ENCODE data around the gene CCNDBP1. TPM values are rescaled to one million over a fixed set of nuclear protein-coding genes. Genes with fewer than 3 reads are reported as not detected.

Gene CCNDBP1
- total RNA-seq, 1 donor from 2014 or later: 31.1 TPM

- no peak for DNase-seq (ENCODE audit: low spot score)
- Mint-ChIP-seq H3K27me3 (ENCODE audit: unreplicated experiment) (peaks cover 7% of the 10 kb centered on the region), H3K4me3 (ENCODE audit: unreplicated experiment) (no peak overlapping the region), H3K9me3 (ENCODE audit: unreplicated experiment) (no peaks in the 10 kb centered on the region), H3K27ac (ENCODE audit: unreplicated experiment) (no peak overlapping the region), H3K36me3 (ENCODE audit: low read depth, unreplicated experiment) (no peaks in the 10 kb centered on the region), H3K4me1 (ENCODE audit: unreplicated experiment) (peaks cover 30% of the 10 kb centered on the region)
- no peak for TF ChIP-seq CTCF (IDR thresholded peaks at IDR 0.05; ENCODE audit: unreplicated experiment)
Observed at GRCh38 chr15:43238671-43239131, 53.5 kb downstream of the CCNDBP1 start.

- Mint-ChIP-seq H3K36me3 (ENCODE audit: low read depth, unreplicated experiment) (no peaks in the 10 kb centered on the region), H3K9me3 (ENCODE audit: unreplicated experiment) (no peaks in the 10 kb centered on the region), H3K27ac (ENCODE audit: unreplicated experiment) (no peak overlapping the region), H3K4me3 (ENCODE audit: unreplicated experiment) (no peak overlapping the region), H3K4me1 (ENCODE audit: unreplicated experiment) (peaks cover 26% of the 10 kb centered on the region), H3K27me3 (ENCODE audit: unreplicated experiment) (peaks cover 6% of the 10 kb centered on the region)
- no peak for DNase-seq (ENCODE audit: low spot score)
- TF ChIP-seq CTCF (IDR thresholded peaks at IDR 0.05; ENCODE audit: unreplicated experiment): no peak
Observed at GRCh38 chr15:43239732-43240491, 54.7 kb downstream of the CCNDBP1 start.

GRCh38 chr15:43241100-43241499 is 55.9 kb downstream of the CCNDBP1 start:
- TF ChIP-seq CTCF (IDR thresholded peaks at IDR 0.05; ENCODE audit: unreplicated experiment): no peak

GRCh38 chr15:43242616-43243015 is 57.4 kb downstream of the CCNDBP1 start:
- no peak overlapping the region for H3K27ac Mint-ChIP-seq (ENCODE audit: unreplicated experiment)
- peaks cover 1% of the 10 kb centered on the region for H3K27me3 Mint-ChIP-seq (ENCODE audit: unreplicated experiment)
- TF ChIP-seq CTCF (IDR thresholded peaks at IDR 0.05; ENCODE audit: unreplicated experiment): no peak
- H3K4me3 Mint-ChIP-seq (ENCODE audit: unreplicated experiment): no peak overlapping the region
- peaks cover 27% of the 10 kb centered on the region for H3K4me1 Mint-ChIP-seq (ENCODE audit: unreplicated experiment)
- no peaks in the 10 kb centered on the region for H3K36me3 Mint-ChIP-seq (ENCODE audit: low read depth, unreplicated experiment)
- H3K9me3 Mint-ChIP-seq (ENCODE audit: unreplicated experiment): no peaks in the 10 kb centered on the region
- no peak for DNase-seq (ENCODE audit: low spot score)

More at GRCh38 chr15:43241100-43241499, 55.9 kb downstream of the CCNDBP1 start:
- peaks cover 27% of the 10 kb centered on the region for H3K4me1 Mint-ChIP-seq (ENCODE audit: unreplicated experiment)
- no peak overlapping the region for H3K27ac Mint-ChIP-seq (ENCODE audit: unreplicated experiment)
- H3K9me3 Mint-ChIP-seq (ENCODE audit: unreplicated experiment): no peaks in the 10 kb centered on the region
- H3K27me3 Mint-ChIP-seq (ENCODE audit: unreplicated experiment): peaks cover 2% of the 10 kb centered on the region
- no peak overlapping the region for H3K4me3 Mint-ChIP-seq (ENCODE audit: unreplicated experiment)
- no peak for DNase-seq (ENCODE audit: low spot score)
- H3K36me3 Mint-ChIP-seq (ENCODE audit: low read depth, unreplicated experiment): no peaks in the 10 kb centered on the region

- no peak overlapping the region for H3K27ac Mint-ChIP-seq (ENCODE audit: unreplicated experiment)
- no peak for TF ChIP-seq CTCF (IDR thresholded peaks at IDR 0.05; ENCODE audit: unreplicated experiment)
Observed at GRCh38 chr15:43243020-43243645, 57.9 kb downstream of the CCNDBP1 start.

More at GRCh38 chr15:43243020-43243645, 57.9 kb downstream of the CCNDBP1 start:
- Mint-ChIP-seq H3K27me3 (ENCODE audit: unreplicated experiment) (no peaks in the 10 kb centered on the region), H3K9me3 (ENCODE audit: unreplicated experiment) (no peaks in the 10 kb centered on the region), H3K4me1 (ENCODE audit: unreplicated experiment) (peaks cover 23% of the 10 kb centered on the region), H3K36me3 (ENCODE audit: low read depth, unreplicated experiment) (no peaks in the 10 kb centered on the region), H3K4me3 (ENCODE audit: unreplicated experiment) (no peak overlapping the region)
- DNase-seq (ENCODE audit: low spot score): no peak

Measured in endothelial cell (in vitro differentiated cells).